Neuronal stem cell (in vitro differentiated cells): ENCODE data around the gene NUTM1.

Experiments
- DNase-seq: peaks from one replicate; pipeline ENCODE4 v3.0.0-alpha.2; 2013; ENCODE audit warnings: low spot score
- H2AFZ ChIP-seq: one replicate; pipeline ENCODE4 v1.6.1; 2013; ENCODE audit warnings: mild to moderate bottlenecking, low read length, inconsistent platforms
- H2AK5ac ChIP-seq: 2 replicates; pipeline ENCODE4 v1.6.1; 2013; ENCODE audit warnings: low read depth, mild to moderate bottlenecking, inconsistent platforms, low read length, moderate library complexity, mixed read lengths
- H2BK120ac ChIP-seq: 2 replicates; pipeline ENCODE4 v1.6.1; 2013; ENCODE audit warnings: low read depth, mild to moderate bottlenecking, inconsistent platforms, low read length, moderate library complexity, mixed read lengths
- H2BK12ac ChIP-seq: one replicate; pipeline ENCODE4 v1.6.1; 2013; ENCODE audit warnings: low read length, inconsistent platforms
- H2BK15ac ChIP-seq: 2 replicates; pipeline ENCODE4 v1.6.1; 2013; ENCODE audit warnings: mild to moderate bottlenecking, low read length, inconsistent platforms, mixed read lengths
- H2BK5ac ChIP-seq: one replicate; pipeline ENCODE4 v1.6.1; 2013; ENCODE audit warnings: inconsistent platforms, mild to moderate bottlenecking, low read length, moderate library complexity
- H3K14ac ChIP-seq: one replicate; pipeline ENCODE4 v1.6.1; 2013; ENCODE audit warnings: low read length, inconsistent platforms
- H3K18ac ChIP-seq: 2 replicates; pipeline ENCODE4 v1.6.1; 2013; ENCODE audit warnings: low read length, inconsistent platforms
- H3K23ac ChIP-seq: 2 replicates; pipeline ENCODE4 v1.6.1; 2013; ENCODE audit warnings: low read depth, mild to moderate bottlenecking, mixed read lengths, low read length, inconsistent platforms; ENCODE audit not compliant: poor library complexity
- H3K27ac ChIP-seq: replicated peaks from 3 replicates; pipeline ENCODE4 v1.5.1; 2013; ENCODE audit warnings: low read length, inconsistent platforms
- H3K27me3 ChIP-seq, 3 experiments: 2 replicates each; pipeline ENCODE4 v1.6.1; 2013; ENCODE audit warnings: low read length in 3 of 3, mild to moderate bottlenecking in 2 of 3, inconsistent platforms in 1 of 3, low read depth in 1 of 3, mixed read lengths in 1 of 3, moderate library complexity in 1 of 3; ENCODE audit not compliant: control insufficient read depth in 3 of 3, insufficient read depth in 3 of 3
- H3K36me3 ChIP-seq, 2 donors: replicated peaks in 1 of 2; 2 replicates each; pipeline ENCODE4 v1.6.1; 2013; ENCODE audit warnings: low read length in 2 of 2; ENCODE audit not compliant: control insufficient read depth in 2 of 2, insufficient read depth in 2 of 2
- H3K4ac ChIP-seq: 2 replicates; pipeline ENCODE4 v1.6.1; 2013; ENCODE audit warnings: inconsistent platforms, mild to moderate bottlenecking, low read length, moderate library complexity
- H3K4me1 ChIP-seq, 2 donors: 1 replicate in 1 of 2; 2 replicates in 1 of 2; pipeline ENCODE4 v1.6.1; 2013; ENCODE audit warnings: low read length in 2 of 2, low read depth in 1 of 2; ENCODE audit not compliant: control insufficient read depth in 2 of 2, insufficient read depth in 1 of 2
- H3K4me2 ChIP-seq: one replicate; pipeline ENCODE4 v1.6.1; 2013; ENCODE audit warnings: mild to moderate bottlenecking, low read length, inconsistent platforms; ENCODE audit not compliant: insufficient read depth, poor library complexity, severe bottlenecking
- H3K4me3 ChIP-seq, 2 donors: 2 replicates each; pipeline ENCODE4 v1.5.1; 2013; ENCODE audit warnings: low read length in 2 of 2, mild to moderate bottlenecking in 2 of 2, inconsistent platforms in 1 of 2, moderate library complexity in 1 of 2
- H3K79me1 ChIP-seq: one replicate; pipeline ENCODE4 v1.6.1; 2013; ENCODE audit warnings: low read depth, mild to moderate bottlenecking, inconsistent platforms, low read length, moderate library complexity
- H3K9ac ChIP-seq: one replicate; pipeline ENCODE4 v1.6.1; 2013; ENCODE audit warnings: mild to moderate bottlenecking, low read depth, low read length, inconsistent platforms; ENCODE audit not compliant: poor library complexity
- H3K9me3 ChIP-seq, 2 donors: replicated peaks in 1 of 2; 2 replicates each; pipeline versions ENCODE3 to v1.6.1; 2013; ENCODE audit warnings: low read length in 2 of 2, mild to moderate bottlenecking in 2 of 2, inconsistent platforms in 1 of 2, low read depth in 1 of 2, mixed read lengths in 1 of 2, moderate library complexity in 1 of 2; ENCODE audit not compliant: control insufficient read depth in 2 of 2, insufficient read depth in 1 of 2
- H4K8ac ChIP-seq: one replicate; pipeline ENCODE4 v1.6.1; 2013; ENCODE audit warnings: low read depth, mild to moderate bottlenecking, inconsistent platforms, low read length, moderate library complexity
- H4K91ac ChIP-seq: one replicate; pipeline ENCODE4 v1.6.1; 2013; ENCODE audit warnings: low read length, low read depth, mild to moderate bottlenecking, inconsistent platforms; ENCODE audit not compliant: poor library complexity
- WGBS, 2 donors: extraction: QIAGEN DNeasy Blood & Tissue Kit; methylation state at CpG; one replicate each; pipeline ENCODE4 v1.1.7; 2013; ENCODE audit warnings: missing lambda C conversion rate in 2 of 2, mixed read lengths in 1 of 2; ENCODE audit not compliant: insufficient read length in 2 of 2, insufficient replicate concordance in 1 of 2; ENCODE audit errors: extremely low coverage in 2 of 2; 5-methylcytosine and 5-hydroxymethylcytosine counted together

Gene NUTM1

DNA sequence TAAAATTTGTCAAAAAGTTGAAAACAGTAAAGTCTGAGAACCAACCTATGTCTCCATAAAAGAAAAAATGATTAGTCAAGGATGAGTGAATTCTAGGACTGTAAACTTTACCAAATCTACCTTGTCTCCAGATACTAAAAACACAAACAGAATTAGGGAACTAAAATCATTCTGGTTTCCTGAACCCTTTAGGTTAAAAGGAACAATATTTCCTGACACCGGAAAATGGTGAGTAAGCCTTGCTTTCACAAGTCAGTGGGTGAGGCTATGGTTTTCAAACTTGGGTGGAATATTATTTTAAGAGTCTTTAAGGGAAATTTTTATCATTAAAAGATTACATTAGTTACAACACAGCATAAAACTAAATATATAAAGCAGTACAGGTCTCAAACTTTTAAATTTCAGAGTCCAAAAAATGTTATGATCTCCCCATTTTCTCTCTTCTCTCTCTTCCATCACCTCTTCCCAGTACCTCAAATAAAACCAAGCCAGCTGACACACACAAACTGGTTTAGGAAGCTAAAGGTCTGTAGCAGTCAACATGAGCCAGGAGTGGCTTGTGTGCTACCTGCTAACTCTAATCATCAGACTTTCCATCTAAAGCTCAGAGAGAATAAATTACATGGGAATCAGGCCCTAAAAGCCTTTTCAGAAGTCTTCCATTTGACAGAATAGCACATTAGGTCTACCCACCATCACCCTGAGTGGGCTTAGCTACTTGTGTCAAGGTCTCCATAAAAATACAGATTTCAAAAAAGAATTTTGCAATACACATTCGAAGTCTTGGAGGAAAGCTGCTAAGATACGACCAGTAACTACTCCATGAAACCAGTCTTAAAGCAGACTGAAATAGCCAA is 7.7 kb upstream of the NUTM1 start:
- Histone ChIP-seq H3K27me3 (no peaks in the 10 kb centered on the region), H3K18ac (no peak overlapping the region), H3K23ac (no peak overlapping the region), H4K8ac (no peak overlapping the region), H2BK15ac (no peak overlapping the region), H4K91ac (no peak overlapping the region), H2AFZ (no peak overlapping the region), H3K14ac (no peak overlapping the region), H2AK5ac (no peak overlapping the region), H3K4me1 (peaks cover 4 to 5% of the 10 kb centered on the region in 2 donors), H3K9me3 (peaks cover 0 to 3% of the 10 kb centered on the region in 2 donors), H3K4me2 (no peak overlapping the region), H3K4ac (no peak overlapping the region), H2BK5ac (no peak overlapping the region), H3K79me1 (no peaks in the 10 kb centered on the region), H3K36me3 (peaks cover 0 to 19% of the 10 kb centered on the region in 2 donors), H2BK120ac (no peak overlapping the region), H3K9ac (no peak overlapping the region), H3K4me3 (no peak overlapping the region), H2BK12ac (no peak overlapping the region), H3K27ac (no peak overlapping the region)
- no CpG with 5 or more reads among the region's 3 CpGs for WGBS, 2 donors
- no peak for DNase-seq

DNA sequence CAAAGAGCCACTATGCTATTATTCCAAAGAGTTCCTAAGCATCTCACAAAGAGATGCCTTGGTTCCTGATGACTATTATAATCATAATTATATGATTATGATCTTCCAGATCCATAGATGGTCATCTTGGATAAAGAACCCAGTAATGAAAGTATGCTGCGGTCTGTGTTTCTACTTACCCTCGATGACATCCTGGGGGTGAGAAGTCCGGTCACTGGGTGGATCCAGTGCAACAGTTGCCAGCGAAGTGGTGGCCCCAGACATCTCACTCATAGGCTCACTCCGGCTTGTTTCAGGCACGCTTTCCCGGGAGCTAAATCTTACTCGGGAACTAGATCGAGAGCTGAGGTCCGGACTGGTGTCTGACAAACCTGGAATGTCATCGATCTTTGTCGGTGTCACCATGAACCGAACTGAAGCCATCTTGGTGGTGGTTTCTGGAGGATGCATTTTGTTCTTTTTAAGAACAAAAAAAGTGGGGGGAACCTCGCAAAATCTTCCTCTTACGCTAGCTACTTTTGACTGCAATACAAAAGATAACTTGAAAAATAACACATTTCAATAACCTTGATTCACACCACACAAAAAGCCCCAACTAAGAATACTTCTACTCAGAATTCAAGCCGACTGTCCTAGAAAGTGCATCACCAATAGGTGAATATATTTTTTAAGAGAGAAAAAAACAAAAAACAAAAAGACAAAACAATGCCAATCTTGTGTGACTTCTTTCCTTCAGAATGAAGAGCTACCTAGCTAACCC is 6.7 kb upstream of the NUTM1 start:
- no peak overlapping the region for H3K4ac ChIP-seq
- peak overlapping the region in 1 of 2 donors; percentile 72 for H3K4me3 ChIP-seq
- no peak overlapping the region for H3K14ac ChIP-seq
- no CpG with 5 or more reads among the region's 16 CpGs for WGBS, 2 donors
- no peak overlapping the region for H4K91ac ChIP-seq
- no peak overlapping the region for H3K18ac ChIP-seq
- H3K4me2 ChIP-seq = peak overlapping the region; percentile 77
- H2AFZ ChIP-seq = peak overlapping the region; percentile 93
- peaks cover 4 to 5% of the 10 kb centered on the region in 2 donors for H3K4me1 ChIP-seq
- H2AK5ac ChIP-seq = peak overlapping the region; percentile 53
- no peaks in the 10 kb centered on the region for H3K79me1 ChIP-seq
- no peaks in the 10 kb centered on the region for H3K27me3 ChIP-seq
- H3K9me3 ChIP-seq = peaks cover 2 to 3% of the 10 kb centered on the region in 2 donors
- no peak overlapping the region for H3K9ac ChIP-seq
- no peak overlapping the region for H4K8ac ChIP-seq
- no peak overlapping the region for H2BK5ac ChIP-seq
- H3K23ac ChIP-seq = no peak overlapping the region
- H2BK15ac ChIP-seq = no peak overlapping the region
- peaks cover 0 to 28% of the 10 kb centered on the region in 2 donors for H3K36me3 ChIP-seq
- DNase-seq = no peak
- H2BK12ac ChIP-seq = no peak overlapping the region
- H2BK120ac ChIP-seq = no peak overlapping the region
- no peak overlapping the region for H3K27ac ChIP-seq

DNA sequence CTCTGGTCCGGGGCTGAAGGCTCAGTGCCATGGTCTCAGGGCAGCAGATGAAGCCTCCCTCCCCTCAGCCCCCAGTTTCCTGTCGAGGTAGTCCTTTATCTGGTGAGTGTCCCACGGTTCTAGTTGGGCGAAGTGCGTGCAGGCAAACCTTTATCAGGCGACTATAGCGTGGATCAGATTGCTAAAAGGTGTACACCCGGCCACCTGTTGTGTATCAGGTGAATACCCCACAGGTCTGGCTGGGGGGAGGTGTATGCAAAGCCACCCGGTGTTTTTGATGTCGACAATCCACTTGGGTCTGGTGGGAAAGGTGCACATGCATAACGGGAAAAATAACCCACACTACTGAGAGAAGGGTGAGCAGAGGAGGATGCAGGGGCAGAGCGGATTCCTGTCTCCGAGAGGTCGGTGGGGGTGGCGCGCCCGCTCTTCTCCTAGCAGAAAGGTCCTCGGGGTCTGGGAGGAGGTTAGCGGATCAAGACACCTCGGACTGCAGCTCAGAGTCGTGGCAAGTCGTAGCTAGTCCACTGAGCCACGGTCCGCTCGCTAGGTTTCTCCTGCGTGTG is 6.0 kb upstream of the NUTM1 start:
- Histone ChIP-seq H2BK5ac (peak overlapping the region; percentile 90), H3K14ac (peak overlapping the region; percentile 89), H2BK120ac (no peak overlapping the region), H3K79me1 (peaks cover 3% of the 10 kb centered on the region), H4K91ac (no peak overlapping the region), H3K4me2 (peak overlapping the region; percentile 77), H2AK5ac (peak overlapping the region; percentile 53), H3K4ac (no peak overlapping the region), H3K9me3 (peaks cover 3 to 5% of the 10 kb centered on the region in 2 donors), H3K4me3 (peak overlapping the region; percentile 72 to 97), H3K4me1 (peaks cover 4 to 8% of the 10 kb centered on the region in 2 donors), H2BK12ac (peak overlapping the region; percentile 41), H2BK15ac (peak overlapping the region; percentile 92), H3K36me3 (peaks cover 0 to 34% of the 10 kb centered on the region in 2 donors), H3K9ac (peak overlapping the region; percentile 94), H3K18ac (peak overlapping the region; percentile 96), H3K27me3 (no peaks in the 10 kb centered on the region), H4K8ac (peak overlapping the region; percentile 65), H2AFZ (peak overlapping the region; percentile 93), H3K23ac (peak overlapping the region; percentile 95), H3K27ac (peak overlapping the region; percentile 36)
- no CpG with 5 or more reads among the region's 26 CpGs for WGBS, 2 donors
- no peak for DNase-seq
